GM23338 (cell line): Measurements from ENCODE around the gene MARCHF5. TPM values are rescaled to one million over a fixed set of nuclear protein-coding genes. Genes with fewer than 3 reads are reported as not detected.

Source experiments
- ATAC-seq: fragments of 200-7000 bp; cut with Tn5 transposase; 3 replicates; pipeline ENCODE4 v1.9.1; 2020
- DNase-seq: peaks from one replicate; pipeline ENCODE4 v3.0.0-alpha.2; 2015; ENCODE audit warnings: low spot score
- H2AFZ ChIP-seq: fragments of 200-600 bp; sonication (generic); 2 replicates; pipeline ENCODE4 v1.8.0; 2016; ENCODE audit warnings: antibody characterized with exemption, mild to moderate bottlenecking, moderate library complexity
- H3F3A ChIP-seq: fragments of 200-600 bp; sonication (generic); replicated peaks from 2 replicates; pipeline ENCODE4 v1.8.0; 2017; ENCODE audit warnings: antibody characterized with exemption, mixed run types, low read depth
- H3K27ac ChIP-seq: fragments of 200-600 bp; sonication (generic); 2 replicates; pipeline ENCODE4 v1.6.1; 2016; ENCODE audit warnings: low read depth
- H3K27me3 ChIP-seq: fragments of 200-600 bp; sonication (generic); 2 replicates; pipeline ENCODE4 v1.8.0; 2016; ENCODE audit warnings: mild to moderate bottlenecking, mixed run types, moderate library complexity; ENCODE audit not compliant: insufficient read depth
- H3K36me3 ChIP-seq: fragments of 200-600 bp; sonication (generic); 2 replicates; pipeline ENCODE4 v1.8.0; 2016; ENCODE audit warnings: mild to moderate bottlenecking; ENCODE audit not compliant: insufficient read depth
- H3K4me1 ChIP-seq: fragments of 200-600 bp; sonication (generic); 2 replicates; pipeline ENCODE4 v1.8.0; 2016; ENCODE audit warnings: mild to moderate bottlenecking, moderate library complexity; ENCODE audit not compliant: insufficient read depth
- H3K4me2 ChIP-seq: fragments of 200-600 bp; sonication (generic); 2 replicates; pipeline ENCODE4 v1.7.1; 2017; ENCODE audit warnings: mixed run types
- H3K4me3 ChIP-seq: fragments of 200-600 bp; sonication (generic); 2 replicates; pipeline ENCODE4 v1.6.1; 2016; ENCODE audit warnings: mixed run types
- H3K79me2 ChIP-seq: fragments of 200-600 bp; sonication (generic); replicated peaks from 2 replicates; pipeline ENCODE4 v1.8.0; 2017; ENCODE audit warnings: mild to moderate bottlenecking; ENCODE audit not compliant: insufficient read depth
- H3K9me2 ChIP-seq: fragments of 200-600 bp; sonication (generic); 2 replicates; pipeline ENCODE4 v1.8.0; 2017; ENCODE audit not compliant: insufficient read depth
- H4K20me1 ChIP-seq: fragments of 200-600 bp; sonication (generic); replicated peaks from 2 replicates; pipeline ENCODE4 v1.8.0; 2017; ENCODE audit warnings: mild to moderate bottlenecking; ENCODE audit not compliant: insufficient read depth
- H3K27ac Mint-ChIP-seq: 2 replicates; pipeline ENCODE4 v1.8.0; 2020; ENCODE audit warnings: inconsistent platforms, mild to moderate bottlenecking, moderate library complexity, mixed read lengths
- H3K27me3 Mint-ChIP-seq: 3 replicates; pipeline ENCODE4 v1.8.0; 2022; ENCODE audit warnings: low read depth, mild to moderate bottlenecking, moderate library complexity, mixed read lengths, inconsistent platforms; ENCODE audit not compliant: insufficient read depth, poor library complexity
- H3K36me3 Mint-ChIP-seq: 3 replicates; pipeline ENCODE4 v1.8.0; 2021; ENCODE audit warnings: low read depth, mild to moderate bottlenecking, inconsistent platforms, moderate library complexity, mixed read lengths
- H3K4me1 Mint-ChIP-seq: 3 replicates; pipeline ENCODE4 v1.8.0; 2020; ENCODE audit warnings: mild to moderate bottlenecking, inconsistent platforms, mixed read lengths
- H3K4me3 Mint-ChIP-seq: 3 replicates; pipeline ENCODE4 v1.8.0; 2021; ENCODE audit warnings: moderate library complexity, mild to moderate bottlenecking, inconsistent platforms, mixed read lengths
- H3K9me3 Mint-ChIP-seq: 3 replicates; pipeline ENCODE4 v1.8.0; 2020; ENCODE audit warnings: moderate library complexity, mild to moderate bottlenecking, inconsistent platforms, mixed read lengths
- CREB1 ChIP-seq: fragments of 250-450 bp; sonication (Bioruptor Pico); IDR thresholded peaks from 2 replicates; pipeline ENCODE4 v1.5.0; 2020; ENCODE audit warnings: low read depth, mild to moderate bottlenecking, moderate library complexity
- CTCF ChIP-seq, 2 experiments: fragments of 200-600 bp in 1 of 2; sonication (generic) in 1 of 2; conservative IDR thresholded peaks; 2 replicates each; pipeline versions ENCODE4 v1.5.1 to v1.6.1; 2016 to 2017; ENCODE audit warnings: antibody characterized with exemption in 2 of 2, low read depth in 2 of 2, mild to moderate bottlenecking in 2 of 2, moderate library complexity in 1 of 2
- ETS1 ChIP-seq: IDR thresholded peaks from 2 replicates; pipeline ENCODE4 v1.6.1; 2016; ENCODE audit warnings: antibody characterized with exemption
- EZH2 ChIP-seq: fragments of 200-600 bp; sonication (generic); IDR thresholded peaks from one replicate; pipeline ENCODE4 v1.8.0; 2017; ENCODE audit warnings: antibody characterized with exemption, mild to moderate bottlenecking, low read depth; ENCODE audit not compliant: unreplicated experiment
- EZH2phosphoT487 ChIP-seq: fragments of 200-600 bp; sonication (generic); IDR thresholded peaks from one replicate; pipeline ENCODE4 v1.8.1; 2018; ENCODE audit warnings: antibody characterized with exemption; ENCODE audit not compliant: unreplicated experiment
- JUNB ChIP-seq: IDR thresholded peaks from one replicate; pipeline ENCODE4 v1.6.1; 2016; ENCODE audit warnings: antibody characterized with exemption; ENCODE audit not compliant: unreplicated experiment
- NANOG ChIP-seq: IDR thresholded peaks from 2 replicates; pipeline ENCODE4 v1.6.1; 2016; ENCODE audit warnings: antibody characterized with exemption, borderline replicate concordance
- POLR2AphosphoS5 ChIP-seq: IDR thresholded peaks from 2 replicates; pipeline ENCODE4 v1.6.1; 2016; ENCODE audit warnings: antibody characterized with exemption, low read depth
- REST ChIP-seq: IDR thresholded peaks from one replicate; pipeline ENCODE4 v1.6.1; 2018; ENCODE audit warnings: antibody characterized with exemption; ENCODE audit not compliant: unreplicated experiment
- ZNF114 ChIP-seq: fragments of 250-450 bp; sonication (Bioruptor Pico); IDR thresholded peaks from 2 replicates; pipeline ENCODE4 v1.5.0; 2020; ENCODE audit warnings: mild to moderate bottlenecking, moderate library complexity
- ZNF331 ChIP-seq: fragments of 250-450 bp; sonication (Bioruptor Pico); IDR thresholded peaks from 2 replicates; pipeline ENCODE4 v1.5.0; 2020; ENCODE audit warnings: low read depth, mild to moderate bottlenecking, moderate library complexity
- polyA plus RNA-seq: library from polyadenylated mRNA; unstranded; fragments of >200 nt; fragmentation: Nextera tagmentation; extraction: Ambion mirVana; gene quantifications from 2 replicates; pipeline ENCODE4 v1.2.1, GENCODE V29; 2016
- total RNA-seq: library from RNA; depleted of rRNA; stranded (reverse); fragments of >200 nt; shearing (Covaris generic); gene quantifications from 2 replicates; pipeline ENCODE4 v1.2.3, GENCODE V29; 2014

MARCHF5 gene
- total and polyA plus RNA-seq, 2 experiments from 2014 or later = 12.9 to 14.2 TPM

GRCh38 chr10:92263396-92263795 is 27.6 kb upstream of the MARCHF5 start (continued):
- TF ChIP-seq EZH2 = no peak
- no peak for TF ChIP-seq NANOG
- no peak for TF ChIP-seq CTCF (conservative IDR thresholded peaks at IDR 0.05; ENCODE audit: low read depth in 2 of 2)

GRCh38 chr10:92264249-92264648 is 26.7 kb upstream of the MARCHF5 start:
- Histone ChIP-seq H3K9me2 (no peaks in the 10 kb centered on the region), H3K36me3 (no peaks in the 10 kb centered on the region), H3K4me2 (no peak overlapping the region), H3K4me1 (no peaks in the 10 kb centered on the region), H3K79me2 (no peaks in the 10 kb centered on the region), H3K4me3 (no peak overlapping the region), H4K20me1 (no peaks in the 10 kb centered on the region; the same call in none of the 2 replicates), H2AFZ (no peak overlapping the region), H3K27me3 (no peaks in the 10 kb centered on the region), H3K27ac (no peak overlapping the region), H3F3A (no peaks in the 10 kb centered on the region)
- TF ChIP-seq CREB1 (no peak), JUNB (no peak), EZH2 (no peak)
- no peaks in the 10 kb centered on the region for H3K27me3 Mint-ChIP-seq
- no peak for ATAC-seq
- no peak overlapping the region for H3K27ac Mint-ChIP-seq
- no peaks in the 10 kb centered on the region for H3K9me3 Mint-ChIP-seq
- H3K4me1 Mint-ChIP-seq = no peaks in the 10 kb centered on the region
- H3K36me3 Mint-ChIP-seq = no peaks in the 10 kb centered on the region
- no peak for DNase-seq
- no peak overlapping the region for H3K4me3 Mint-ChIP-seq

GRCh38 chr10:92265687-92266258 is 25.2 kb upstream of the MARCHF5 start:
- no peak overlapping the region for H3K4me3 Mint-ChIP-seq
- no peak overlapping the region for H3K4me2 ChIP-seq
- no peaks in the 10 kb centered on the region for H3K4me1 Mint-ChIP-seq
- no peak overlapping the region for H3K27ac ChIP-seq
- no peaks in the 10 kb centered on the region for H3K79me2 ChIP-seq
- no peak for TF ChIP-seq REST
- no peak for TF ChIP-seq ETS1
- TF ChIP-seq EZH2phosphoT487 = no peak
- no peak for TF ChIP-seq POLR2AphosphoS5
- TF ChIP-seq CTCF (conservative IDR thresholded peaks at IDR 0.05; ENCODE audit: low read depth in 2 of 2) = no peak
- TF ChIP-seq ZNF114 (CRISPR knock-in tag) = no peak
- no peak for TF ChIP-seq CREB1
- TF ChIP-seq ZNF331 (CRISPR knock-in tag) = no peak
- no peak for TF ChIP-seq JUNB
- H3K9me2 ChIP-seq = no peaks in the 10 kb centered on the region
- H3K36me3 Mint-ChIP-seq = no peaks in the 10 kb centered on the region
- no peaks in the 10 kb centered on the region for H3K27me3 Mint-ChIP-seq
- ATAC-seq = no peak
- H3K4me1 ChIP-seq = no peaks in the 10 kb centered on the region
- no peaks in the 10 kb centered on the region for H3K9me3 Mint-ChIP-seq
- H4K20me1 ChIP-seq = no peaks in the 10 kb centered on the region; the same call in none of the 2 replicates
- H3K4me3 ChIP-seq = no peak overlapping the region
- H3F3A ChIP-seq = no peaks in the 10 kb centered on the region
- no peaks in the 10 kb centered on the region for H3K36me3 ChIP-seq
- no peak overlapping the region for H2AFZ ChIP-seq
- H3K27me3 ChIP-seq = no peaks in the 10 kb centered on the region
- DNase-seq = no peak
- no peak overlapping the region for H3K27ac Mint-ChIP-seq
